Measurements from ENCODE around the gene TRAK2. TPM values are rescaled to one million over a fixed set of nuclear protein-coding genes. Genes with fewer than 3 reads are reported as not detected.

Gene TRAK2
- total RNA-seq, 3 donors from 2014 or later (not counting 1 experiment from before 2014, with no cell fraction given): 19.2 to 29.4 (median 26.2) TPM

DNA sequence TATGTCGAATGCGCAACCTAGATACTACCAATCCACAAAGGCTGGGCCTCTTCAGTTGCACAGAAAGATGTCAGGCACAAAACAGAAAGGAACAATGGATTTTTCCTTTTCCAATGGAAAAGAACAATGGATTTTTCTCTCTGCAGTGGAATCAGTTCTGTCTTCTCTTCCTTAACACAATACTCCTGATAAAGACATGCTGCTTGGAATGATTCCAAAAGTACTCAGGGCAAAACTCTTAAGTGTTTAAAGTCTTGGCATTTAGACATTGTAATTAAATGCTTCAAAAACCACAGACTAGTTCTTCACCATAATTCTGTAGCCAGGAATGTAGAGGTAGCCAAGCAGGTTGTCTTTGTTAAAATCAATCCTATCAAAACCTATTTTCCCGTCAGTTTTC, 47.4 kb downstream of the TRAK2 start:
- no peaks in the 10 kb centered on the region for H3K9me3 Mint-ChIP-seq
- H3K27me3 Mint-ChIP-seq (ENCODE audit: low read depth in 2 of 2): no peaks in the 10 kb centered on the region
- no peak for ATAC-seq
- no peak overlapping the region for H3K27ac ChIP-seq (ENCODE audit: low read length)
- DNase-seq: no peak
- TF ChIP-seq, protein P1, sequence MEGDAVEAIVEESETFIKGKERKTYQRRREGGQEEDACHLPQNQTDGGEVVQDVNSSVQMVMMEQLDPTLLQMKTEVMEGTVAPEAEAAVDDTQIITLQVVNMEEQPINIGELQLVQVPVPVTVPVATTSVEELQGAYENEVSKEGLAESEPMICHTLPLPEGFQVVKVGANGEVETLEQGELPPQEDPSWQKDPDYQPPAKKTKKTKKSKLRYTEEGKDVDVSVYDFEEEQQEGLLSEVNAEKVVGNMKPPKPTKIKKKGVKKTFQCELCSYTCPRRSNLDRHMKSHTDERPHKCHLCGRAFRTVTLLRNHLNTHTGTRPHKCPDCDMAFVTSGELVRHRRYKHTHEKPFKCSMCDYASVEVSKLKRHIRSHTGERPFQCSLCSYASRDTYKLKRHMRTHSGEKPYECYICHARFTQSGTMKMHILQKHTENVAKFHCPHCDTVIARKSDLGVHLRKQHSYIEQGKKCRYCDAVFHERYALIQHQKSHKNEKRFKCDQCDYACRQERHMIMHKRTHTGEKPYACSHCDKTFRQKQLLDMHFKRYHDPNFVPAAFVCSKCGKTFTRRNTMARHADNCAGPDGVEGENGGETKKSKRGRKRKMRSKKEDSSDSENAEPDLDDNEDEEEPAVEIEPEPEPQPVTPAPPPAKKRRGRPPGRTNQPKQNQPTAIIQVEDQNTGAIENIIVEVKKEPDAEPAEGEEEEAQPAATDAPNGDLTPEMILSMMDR (IDR thresholded peaks at IDR 0.05): no peak
- H3K36me3 Mint-ChIP-seq: no peaks in the 10 kb centered on the region
- peaks cover 10% of the 10 kb centered on the region for H3K36me3 ChIP-seq (ENCODE audit: control insufficient read depth, insufficient read depth, low read length)
- H3K9me3 ChIP-seq (ENCODE audit: control insufficient read depth, insufficient read depth, low read length): no peaks in the 10 kb centered on the region
- intact Hi-C loops (cut with micrococcal nuclease): no loop called here
- peaks cover 10 to 16% of the 10 kb centered on the region in 2 donors for H3K4me1 Mint-ChIP-seq
- no peaks in the 10 kb centered on the region for H3K27me3 ChIP-seq (ENCODE audit: control insufficient read depth, insufficient read depth, low read length)
- WGBS (ENCODE audit: insufficient coverage): 100% methylated on average over 2 of the region's 3 CpGs
- no peak overlapping the region for H3K4me3 Mint-ChIP-seq
- no peak overlapping the region for H3K4me3 ChIP-seq (ENCODE audit: low read length)
- H3K27ac Mint-ChIP-seq: no peak overlapping the region
- no peaks in the 10 kb centered on the region for H3K4me1 ChIP-seq (ENCODE audit: control insufficient read depth, insufficient read depth, low read length)

DNA sequence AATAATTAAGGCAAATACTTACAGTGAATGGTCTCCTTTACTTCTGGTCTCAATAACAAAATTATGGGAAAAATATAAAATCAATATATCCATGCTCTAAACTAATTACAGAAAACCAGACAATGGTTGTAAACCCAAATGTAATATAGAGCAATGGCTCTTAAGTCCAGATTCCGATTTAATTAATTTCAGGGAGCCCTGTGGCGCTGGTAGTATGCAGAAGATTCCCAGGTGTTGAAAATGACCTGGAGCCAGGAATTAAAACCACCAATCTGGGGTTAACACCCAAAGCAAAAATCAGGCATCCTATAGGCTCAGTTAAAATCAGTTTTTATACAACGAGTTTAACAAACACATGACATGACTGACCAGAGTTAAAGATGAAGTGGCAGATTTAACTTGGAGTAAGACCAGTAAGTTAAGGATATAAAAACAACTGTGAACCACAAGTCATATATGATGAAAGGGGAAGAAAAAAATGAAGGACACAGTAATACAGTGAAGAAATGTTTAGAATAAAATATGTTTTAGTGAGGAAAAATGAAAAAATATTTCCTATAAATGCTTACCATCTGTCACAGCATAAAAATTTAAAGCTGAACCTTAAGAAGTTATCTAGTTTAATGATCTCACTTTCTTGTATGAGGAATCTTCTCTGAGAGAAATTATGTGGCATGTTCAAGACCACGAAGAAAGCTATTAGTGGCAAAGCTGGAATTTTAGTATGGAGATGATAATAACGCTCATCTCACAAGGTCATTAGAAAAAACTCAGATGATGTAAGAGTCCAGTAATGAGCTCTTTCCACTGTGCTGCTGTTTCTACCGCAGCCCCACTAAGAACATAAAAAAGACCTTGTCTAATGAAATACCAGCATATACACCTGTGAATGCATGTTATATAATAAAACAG, 48.4 kb downstream of the TRAK2 start:
- no peaks in the 10 kb centered on the region for H3K4me1 ChIP-seq (ENCODE audit: control insufficient read depth, insufficient read depth, low read length)
- DNase-seq (no peak), ATAC-seq (no peak)
- intact Hi-C loops (cut with micrococcal nuclease): no loop called here
- 96% methylated on average over 4 of the region's 6 CpGs for WGBS (ENCODE audit: insufficient coverage)
- Mint-ChIP-seq H3K4me3 (no peak overlapping the region), H3K36me3 (no peaks in the 10 kb centered on the region), H3K4me1 (peaks cover 10 to 16% of the 10 kb centered on the region in 2 donors), H3K27ac (no peak overlapping the region), H3K9me3 (no peaks in the 10 kb centered on the region), H3K27me3 (ENCODE audit: low read depth in 2 of 2) (no peaks in the 10 kb centered on the region)
- H3K9me3 ChIP-seq (ENCODE audit: control insufficient read depth, insufficient read depth, low read length): no peaks in the 10 kb centered on the region
- TF ChIP-seq, protein P1 (IDR thresholded peaks at IDR 0.05): no peak
- no peak overlapping the region for H3K4me3 ChIP-seq (ENCODE audit: low read length)
- no peak overlapping the region for H3K27ac ChIP-seq (ENCODE audit: low read length)
- H3K36me3 ChIP-seq (ENCODE audit: control insufficient read depth, insufficient read depth, low read length): peaks cover 18% of the 10 kb centered on the region
- H3K27me3 ChIP-seq (ENCODE audit: control insufficient read depth, insufficient read depth, low read length): no peaks in the 10 kb centered on the region

DNA sequence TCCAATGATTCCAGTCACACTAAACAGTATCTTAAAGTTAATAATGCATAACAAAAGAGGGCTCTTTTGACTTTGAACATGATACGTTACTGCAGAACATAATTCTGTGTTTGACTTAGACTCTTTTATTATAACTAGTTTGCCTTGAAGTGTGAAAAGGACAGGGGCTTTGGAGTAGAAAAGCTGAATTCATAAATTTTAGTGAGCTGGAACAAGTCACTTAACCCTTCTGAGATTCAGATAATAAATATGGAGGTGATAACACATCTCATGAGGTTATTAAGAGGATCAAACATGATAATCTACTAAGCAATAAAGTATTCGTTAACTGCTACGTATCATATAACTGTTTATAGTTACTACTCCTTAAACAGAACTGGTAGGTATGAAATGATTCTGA, 49.4 kb downstream of the TRAK2 start:
- TF ChIP-seq, protein P1 (IDR thresholded peaks at IDR 0.05): no peak
- no peaks in the 10 kb centered on the region for H3K36me3 Mint-ChIP-seq
- H3K27ac Mint-ChIP-seq: no peak overlapping the region
- no peaks in the 10 kb centered on the region for H3K27me3 Mint-ChIP-seq (ENCODE audit: low read depth in 2 of 2)
- no peaks in the 10 kb centered on the region for H3K9me3 Mint-ChIP-seq
- Histone ChIP-seq H3K27me3 (ENCODE audit: control insufficient read depth, insufficient read depth, low read length) (no peaks in the 10 kb centered on the region), H3K4me1 (ENCODE audit: control insufficient read depth, insufficient read depth, low read length) (no peaks in the 10 kb centered on the region), H3K27ac (ENCODE audit: low read length) (no peak overlapping the region), H3K9me3 (ENCODE audit: control insufficient read depth, insufficient read depth, low read length) (no peaks in the 10 kb centered on the region), H3K4me3 (ENCODE audit: low read length) (no peak overlapping the region), H3K36me3 (ENCODE audit: control insufficient read depth, insufficient read depth, low read length) (peaks cover 22% of the 10 kb centered on the region)
- ATAC-seq: no peak
- H3K4me3 Mint-ChIP-seq: no peak overlapping the region
- no CpG with 5 or more reads among the region's 3 CpGs for WGBS (ENCODE audit: insufficient coverage)
- intact Hi-C loops (cut with micrococcal nuclease): no loop called here
- peaks cover 10 to 16% of the 10 kb centered on the region in 2 donors for H3K4me1 Mint-ChIP-seq
- DNase-seq: no peak
